GM20000 (cell line): Measurements from ENCODE around the gene SLC20A1.

Experiments
- DNase-seq: peaks from one replicate; pipeline ENCODE4 v3.0.0; 2012; ENCODE audit warnings: low spot score
- CTCF ChIP-seq: IDR thresholded peaks from 2 replicates; pipeline ENCODE4 v1.5.1; 2012; ENCODE audit warnings: mild to moderate bottlenecking, control low read depth; ENCODE audit errors: extremely low read depth, missing control alignments

SLC20A1 gene

GRCh38 chr2:112686348-112687217, 40.8 kb downstream of the SLC20A1 start:
- no peak for TF ChIP-seq CTCF
- DNase-seq: peak; percentile 24

DNA sequence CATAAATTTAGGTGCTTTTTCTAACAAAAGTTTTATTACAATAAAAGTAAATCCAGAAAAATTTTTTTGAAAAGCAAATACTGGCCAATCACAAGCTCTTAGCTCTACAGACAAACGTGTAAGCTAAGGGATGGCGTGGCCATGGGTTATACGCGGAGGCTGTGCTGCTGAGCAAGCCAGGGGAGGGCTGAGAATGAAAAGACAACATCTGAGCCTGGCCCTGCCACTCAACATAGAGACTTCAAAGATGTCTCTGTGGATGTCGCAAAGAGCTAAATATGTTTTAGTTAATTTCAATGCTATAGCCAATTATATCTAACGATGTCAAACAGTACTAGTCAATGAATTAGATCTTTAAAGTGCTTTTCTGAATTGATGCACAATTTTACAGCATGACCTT, 41.8 kb downstream of the SLC20A1 start:
- TF ChIP-seq CTCF: no peak
- DNase-seq: no peak

GRCh38 chr2:112688086-112688880, 42.5 kb downstream of the SLC20A1 start:
- no peak for DNase-seq
- no peak for TF ChIP-seq CTCF

GRCh38 chr2:112690853-112691401, 45.2 kb downstream of the SLC20A1 start:
- peak; percentile 65 for DNase-seq
- TF ChIP-seq CTCF: peak; percentile 49

DNA sequence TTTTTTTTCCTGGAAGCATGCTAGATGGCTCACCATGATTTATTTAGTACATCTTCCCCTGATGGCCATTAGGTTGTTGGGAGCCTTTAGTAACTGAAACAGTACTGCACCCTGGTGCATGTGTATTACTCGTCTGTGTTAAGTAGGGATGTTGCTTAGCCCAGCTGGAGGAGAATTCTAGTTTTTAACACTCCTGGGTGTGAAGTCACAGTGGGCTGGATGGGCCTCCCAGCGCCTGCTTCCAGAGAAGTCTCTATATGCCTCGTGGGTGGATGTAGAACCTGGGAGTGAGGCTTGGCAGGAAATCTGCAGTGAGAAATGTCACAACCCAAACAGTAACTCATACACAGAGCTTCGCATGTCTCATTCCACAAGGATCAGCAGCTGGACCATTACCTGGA, 46.1 kb downstream of the SLC20A1 start:
- no peak for TF ChIP-seq CTCF
- no peak for DNase-seq

DNA sequence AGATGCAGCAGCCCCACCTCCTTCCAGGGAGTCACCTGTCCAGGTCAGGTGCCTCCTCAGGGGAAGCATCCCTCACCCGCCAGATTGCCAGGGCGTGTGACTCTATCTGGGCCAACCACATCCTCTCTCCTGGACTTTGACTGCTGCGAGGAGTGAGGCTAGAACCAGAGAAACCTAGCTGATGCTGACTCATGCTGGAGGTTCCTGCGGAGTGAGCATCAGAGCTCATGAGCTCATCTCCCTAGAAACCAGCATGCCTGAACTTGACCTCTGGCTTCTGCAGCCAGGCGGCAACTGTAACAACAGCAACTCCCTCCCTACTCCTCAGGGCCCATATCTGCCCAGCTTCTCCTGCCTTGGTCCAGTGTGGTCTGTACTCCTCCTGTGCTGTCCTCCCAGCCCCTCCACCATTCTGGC, 46.8 kb downstream of the SLC20A1 start:
- peak; percentile 78 for DNase-seq
- TF ChIP-seq CTCF: no peak

DNA sequence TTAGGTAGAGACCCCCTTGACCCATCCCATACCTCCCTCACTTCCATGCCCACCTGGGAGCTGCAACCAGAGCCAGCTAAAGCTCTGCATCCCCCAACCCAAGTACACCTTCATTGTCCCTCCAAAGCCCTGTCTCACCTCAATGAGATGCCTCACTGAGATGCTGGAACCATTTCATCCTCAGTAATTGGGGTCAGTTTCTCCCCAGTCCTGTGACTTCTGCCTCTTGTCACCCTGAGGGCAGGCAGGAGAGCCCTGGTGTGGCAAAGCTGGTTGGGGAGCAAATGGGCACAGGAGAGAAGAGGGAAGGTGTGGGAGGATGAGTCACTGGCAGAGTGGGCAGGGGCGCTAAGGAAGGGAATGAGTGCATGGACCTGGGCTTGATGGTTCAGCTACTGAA, 47.2 kb downstream of the SLC20A1 start:
- DNase-seq: no peak
- no peak for TF ChIP-seq CTCF
